Astrocyte (in vitro differentiated cells and primary cell): ENCODE data around the gene PALM3. TPM values are rescaled to one million over a fixed set of nuclear protein-coding genes. Genes with fewer than 3 reads are reported as not detected.
A peak's percentile ranks its signal among the peaks of the same experiment; 100 is the strongest.

Experiments used
- DNase-seq: peaks from one replicate; pipeline ENCODE4 v3.0.0-alpha.2; 2010; ENCODE audit warnings: low read depth
- FAIRE-seq: peaks from 2 replicates; lab custom pipeline; 2011; peaks lifted over from hg19 to GRCh38; lab: Jason Lieb, UNC
- H2AFZ ChIP-seq: 2 replicates; pipeline ENCODE4 v1.6.0; 2012; ENCODE audit warnings: low read depth, low read length, inconsistent platforms
- H3K27ac ChIP-seq: 2 replicates; pipeline ENCODE4 v1.5.1; 2011; ENCODE audit warnings: low read depth, low read length, inconsistent platforms
- H3K27me3 ChIP-seq: 2 replicates; pipeline ENCODE4 v1.6.0; 2011; ENCODE audit warnings: low read length, inconsistent platforms; ENCODE audit not compliant: insufficient read depth
- H3K36me3 ChIP-seq: 2 replicates; pipeline ENCODE4 v1.5.1; 2011; ENCODE audit warnings: low read length, inconsistent platforms; ENCODE audit not compliant: insufficient read depth
- H3K4me1 ChIP-seq: 2 replicates; pipeline ENCODE4 v1.5.1; 2011; ENCODE audit warnings: low read length, inconsistent platforms; ENCODE audit not compliant: insufficient read depth
- H3K4me2 ChIP-seq: 2 replicates; pipeline ENCODE4 v1.6.0; 2012; ENCODE audit warnings: low read length, inconsistent platforms
- H3K4me3 ChIP-seq: 2 replicates; pipeline ENCODE4 v1.5.1; 2011; ENCODE audit warnings: low read depth, mild to moderate bottlenecking, low read length, inconsistent platforms; ENCODE audit not compliant: insufficient read depth
- H3K79me2 ChIP-seq: 2 replicates; pipeline ENCODE4 v1.6.0; 2012; ENCODE audit warnings: mild to moderate bottlenecking, low read length, inconsistent platforms; ENCODE audit not compliant: insufficient read depth
- H3K9ac ChIP-seq: 2 replicates; pipeline ENCODE4 v1.6.0; 2012; ENCODE audit warnings: mild to moderate bottlenecking, low read length, inconsistent platforms
- H3K9me3 ChIP-seq: 2 replicates; pipeline ENCODE4 v1.5.1; 2012; ENCODE audit warnings: low read depth, mild to moderate bottlenecking, low read length, inconsistent platforms; ENCODE audit not compliant: insufficient read depth
- H4K20me1 ChIP-seq: 2 replicates; pipeline ENCODE4 v1.6.0; 2012; ENCODE audit warnings: low read length, inconsistent platforms; ENCODE audit not compliant: insufficient read depth
- H3K27ac Mint-ChIP-seq: one replicate; pipeline ENCODE4 v1.8.0; 2021; ENCODE audit warnings: mild to moderate bottlenecking, mixed read lengths; ENCODE audit not compliant: unreplicated experiment
- H3K27me3 Mint-ChIP-seq: one replicate; pipeline ENCODE4 v1.8.0; 2021; ENCODE audit warnings: low read depth, mixed read lengths; ENCODE audit not compliant: unreplicated experiment
- H3K36me3 Mint-ChIP-seq: one replicate; pipeline ENCODE4 v1.8.0; 2021; ENCODE audit warnings: low read depth, mixed read lengths; ENCODE audit not compliant: unreplicated experiment
- H3K4me1 Mint-ChIP-seq: one replicate; pipeline ENCODE4 v1.8.0; 2021; ENCODE audit warnings: low read depth, mixed read lengths; ENCODE audit not compliant: unreplicated experiment
- H3K4me3 Mint-ChIP-seq: one replicate; pipeline ENCODE4 v1.8.0; 2021; ENCODE audit warnings: mild to moderate bottlenecking, moderate library complexity, mixed read lengths; ENCODE audit not compliant: unreplicated experiment
- H3K9me3 Mint-ChIP-seq: one replicate; pipeline ENCODE4 v1.8.0; 2021; ENCODE audit warnings: mild to moderate bottlenecking, mixed read lengths; ENCODE audit not compliant: unreplicated experiment
- EZH2 ChIP-seq: IDR thresholded peaks from 2 replicates; pipeline ENCODE4 v1.6.1; 2012; ENCODE audit warnings: mild to moderate bottlenecking, low read length, inconsistent platforms; ENCODE audit not compliant: insufficient read depth
- total RNA-seq: library from RNA; stranded (reverse); gene quantifications from 2 replicates; pipeline ENCODE4 v1.2.1, GENCODE V29; 2021
- TF ChIP-seq, protein P1 (sequence below): IDR thresholded peaks from 2 replicates; pipeline ENCODE4 v1.5.1; 2011; ENCODE audit warnings: low read depth, mild to moderate bottlenecking, inconsistent platforms, low read length, moderate library complexity; ENCODE audit not compliant: insufficient read depth

The PALM3 gene
- total RNA-seq, 1 donor from 2014 or later, result 1.6 TPM

GRCh38 chr19:14081797-14082674 lies 20.2 kb upstream of the PALM3 start:
- H3K4me3 Mint-ChIP-seq, result peak overlapping the region; percentile 93
- FAIRE-seq (no peak), DNase-seq (peak; percentile 31)
- Histone ChIP-seq H3K9ac (peak overlapping the region; percentile 84), H2AFZ (peak overlapping the region; percentile 83), H4K20me1 (no peaks in the 10 kb centered on the region), H3K4me3 (peak overlapping the region; percentile 76), H3K27me3 (no peaks in the 10 kb centered on the region), H3K79me2 (no peaks in the 10 kb centered on the region), H3K4me2 (peak overlapping the region; percentile 96), H3K9me3 (no peaks in the 10 kb centered on the region), H3K36me3 (no peaks in the 10 kb centered on the region), H3K27ac (peak overlapping the region; percentile 44), H3K4me1 (peaks cover 6% of the 10 kb centered on the region)
- no peak for TF ChIP-seq EZH2
- TF ChIP-seq, protein P1, sequence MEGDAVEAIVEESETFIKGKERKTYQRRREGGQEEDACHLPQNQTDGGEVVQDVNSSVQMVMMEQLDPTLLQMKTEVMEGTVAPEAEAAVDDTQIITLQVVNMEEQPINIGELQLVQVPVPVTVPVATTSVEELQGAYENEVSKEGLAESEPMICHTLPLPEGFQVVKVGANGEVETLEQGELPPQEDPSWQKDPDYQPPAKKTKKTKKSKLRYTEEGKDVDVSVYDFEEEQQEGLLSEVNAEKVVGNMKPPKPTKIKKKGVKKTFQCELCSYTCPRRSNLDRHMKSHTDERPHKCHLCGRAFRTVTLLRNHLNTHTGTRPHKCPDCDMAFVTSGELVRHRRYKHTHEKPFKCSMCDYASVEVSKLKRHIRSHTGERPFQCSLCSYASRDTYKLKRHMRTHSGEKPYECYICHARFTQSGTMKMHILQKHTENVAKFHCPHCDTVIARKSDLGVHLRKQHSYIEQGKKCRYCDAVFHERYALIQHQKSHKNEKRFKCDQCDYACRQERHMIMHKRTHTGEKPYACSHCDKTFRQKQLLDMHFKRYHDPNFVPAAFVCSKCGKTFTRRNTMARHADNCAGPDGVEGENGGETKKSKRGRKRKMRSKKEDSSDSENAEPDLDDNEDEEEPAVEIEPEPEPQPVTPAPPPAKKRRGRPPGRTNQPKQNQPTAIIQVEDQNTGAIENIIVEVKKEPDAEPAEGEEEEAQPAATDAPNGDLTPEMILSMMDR, result no peak
- H3K9me3 Mint-ChIP-seq, result no peaks in the 10 kb centered on the region
- peaks cover 8% of the 10 kb centered on the region for H3K36me3 Mint-ChIP-seq
- H3K27ac Mint-ChIP-seq, result peak overlapping the region; percentile 75
- no peaks in the 10 kb centered on the region for H3K27me3 Mint-ChIP-seq
- H3K4me1 Mint-ChIP-seq, result no peaks in the 10 kb centered on the region

- peak overlapping the region; percentile 93 for H3K4me3 Mint-ChIP-seq
- H3K36me3 Mint-ChIP-seq, result peaks cover 6% of the 10 kb centered on the region
- peak; percentile 97 for DNase-seq
- H3K9me3 Mint-ChIP-seq, result no peaks in the 10 kb centered on the region
- Histone ChIP-seq H4K20me1 (no peaks in the 10 kb centered on the region), H3K4me2 (peak overlapping the region; percentile 96), H3K79me2 (no peaks in the 10 kb centered on the region), H3K9ac (peak overlapping the region; percentile 91), H3K4me3 (peak overlapping the region; percentile 76), H2AFZ (peak overlapping the region; percentile 98), H3K4me1 (peaks cover 6% of the 10 kb centered on the region), H3K27ac (peak overlapping the region; percentile 74), H3K9me3 (no peaks in the 10 kb centered on the region), H3K27me3 (no peaks in the 10 kb centered on the region), H3K36me3 (no peaks in the 10 kb centered on the region)
- H3K27ac Mint-ChIP-seq, result peak overlapping the region; percentile 93
- FAIRE-seq, result peak; percentile 94
- H3K27me3 Mint-ChIP-seq, result no peaks in the 10 kb centered on the region
- H3K4me1 Mint-ChIP-seq, result no peaks in the 10 kb centered on the region
- TF ChIP-seq, protein P1, result no peak
- TF ChIP-seq EZH2, result no peak
These were observed 19.3 kb upstream of the PALM3 start for GRCh38 chr19:14080887-14081796.
